ENCODE data around the gene CMYA5.

The CMYA5 gene

DNA sequence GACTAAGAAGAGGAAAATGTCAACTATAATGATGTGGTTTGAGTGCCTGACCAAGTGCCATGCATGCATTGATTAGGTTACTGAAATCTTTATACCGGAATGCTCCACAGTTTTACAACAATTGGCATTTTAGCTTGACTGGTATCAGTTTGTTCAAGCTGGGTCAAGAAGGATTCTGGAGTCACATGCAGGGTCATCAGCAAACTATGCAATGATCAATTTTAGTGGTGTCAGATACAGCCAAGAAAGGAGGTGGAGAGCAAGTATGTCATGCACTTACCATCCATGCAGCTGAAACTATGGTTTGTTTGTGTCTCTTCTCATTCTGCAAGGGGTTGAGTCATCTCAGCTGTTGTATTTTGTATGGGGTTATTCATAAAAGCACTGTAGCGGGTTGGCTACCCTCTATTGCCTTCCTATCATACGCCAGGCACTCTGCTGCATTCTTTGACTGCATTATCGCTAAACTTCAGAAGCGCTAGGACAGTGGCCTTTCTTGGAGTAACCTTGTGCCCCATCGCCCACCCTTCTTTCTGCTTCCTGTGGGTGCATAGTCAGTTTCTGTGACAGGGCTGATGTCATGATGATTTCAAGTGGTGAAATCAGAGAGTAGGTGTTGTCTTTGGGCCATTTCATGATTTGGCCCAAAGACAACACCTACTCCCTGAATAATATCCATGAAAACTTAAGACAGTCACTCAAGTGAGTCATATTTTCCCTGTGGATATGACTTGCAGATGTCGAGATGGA is 156.0 kb downstream of the CMYA5 start:
- peaks cover 16% of the 10 kb centered on the region for H3K27me3 ChIP-seq (ENCODE audit: insufficient read depth, low read length)
- H3K4me3 ChIP-seq (ENCODE audit: low read depth, low read length): peak overlapping the region; percentile 62

DNA sequence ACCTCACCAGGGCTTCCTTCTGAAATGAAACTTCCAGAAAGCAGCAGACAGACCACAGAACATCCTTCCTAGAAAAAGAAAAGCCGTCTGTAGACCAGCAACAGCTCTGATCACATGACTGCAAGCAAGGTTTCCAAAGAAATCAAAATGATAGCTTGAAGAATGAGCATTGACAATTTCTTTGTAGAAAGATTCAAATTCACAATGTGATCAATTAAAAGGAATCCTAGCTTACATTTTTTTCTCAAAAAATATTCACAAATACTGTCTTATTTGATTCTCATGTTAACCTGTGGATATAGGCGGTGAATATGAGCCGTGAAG is 156.5 kb downstream of the CMYA5 start:
- Histone ChIP-seq H3K4me3 (ENCODE audit: low read depth, low read length) (0 out of 2 replicates have a peak overlapping the region, but pooled peaks have one; percentile 62), H3K36me3 (ENCODE audit: insufficient read depth, low read length) (no peaks in the 10 kb centered on the region), H3K27me3 (ENCODE audit: insufficient read depth, low read length) (peaks cover 16% of the 10 kb centered on the region; the same call in 1 of the 2 replicates), H3K27ac (ENCODE audit: low read depth, low read length) (peak overlapping the region; percentile 71), H3K4me1 (ENCODE audit: control insufficient read depth, insufficient read depth, low read length, unreplicated experiment) (peaks cover 15% of the 10 kb centered on the region), H2AFZ (ENCODE audit: low read length, unreplicated experiment) (peak overlapping the region; percentile 21), H3K79me2 (ENCODE audit: control insufficient read depth, insufficient read depth, low read length, unreplicated experiment) (no peaks in the 10 kb centered on the region)

More for the DNA sequence above, 156.0 kb downstream of the CMYA5 start:
- H2AFZ ChIP-seq (ENCODE audit: low read length, unreplicated experiment): peak overlapping the region; percentile 21
- no peaks in the 10 kb centered on the region for H3K36me3 ChIP-seq (ENCODE audit: insufficient read depth, low read length)
- peak overlapping the region; percentile 71 for H3K27ac ChIP-seq (ENCODE audit: low read depth, low read length)
- H3K79me2 ChIP-seq (ENCODE audit: control insufficient read depth, insufficient read depth, low read length, unreplicated experiment): no peaks in the 10 kb centered on the region
- H3K4me1 ChIP-seq (ENCODE audit: control insufficient read depth, insufficient read depth, low read length, unreplicated experiment): peaks cover 15% of the 10 kb centered on the region

DNA sequence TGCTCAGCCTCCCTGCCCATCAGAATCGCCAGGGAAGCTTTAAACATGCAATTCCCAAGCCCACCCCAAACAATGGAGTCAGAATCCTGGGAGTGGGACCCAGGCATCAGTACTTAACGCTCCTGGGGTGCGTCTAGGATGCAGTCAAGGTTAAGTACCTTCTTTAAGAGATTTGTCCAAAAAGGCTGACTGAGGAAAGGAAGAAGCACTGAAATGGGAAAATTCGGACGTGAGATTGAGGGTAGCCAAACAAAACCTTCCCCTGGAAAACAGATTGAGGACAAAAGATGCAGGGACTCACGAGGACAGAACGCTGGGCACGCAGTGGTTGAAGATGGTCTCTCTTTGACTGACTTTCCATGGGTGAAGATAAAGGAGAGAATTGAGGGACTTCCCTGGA is 157.9 kb downstream of the CMYA5 start:
- no peaks in the 10 kb centered on the region for H3K79me2 ChIP-seq (ENCODE audit: control insufficient read depth, insufficient read depth, low read length, unreplicated experiment)
- H3K27ac ChIP-seq (ENCODE audit: low read depth, low read length): no peak overlapping the region
- no peaks in the 10 kb centered on the region for H3K36me3 ChIP-seq (ENCODE audit: insufficient read depth, low read length)
- no peak overlapping the region for H3K4me3 ChIP-seq (ENCODE audit: low read depth, low read length)
- H3K4me1 ChIP-seq (ENCODE audit: control insufficient read depth, insufficient read depth, low read length, unreplicated experiment): peaks cover 15% of the 10 kb centered on the region
- H2AFZ ChIP-seq (ENCODE audit: low read length, unreplicated experiment): no peak overlapping the region
- H3K27me3 ChIP-seq (ENCODE audit: insufficient read depth, low read length): peaks cover 26% of the 10 kb centered on the region; the same call in 1 of the 2 replicates

DNA sequence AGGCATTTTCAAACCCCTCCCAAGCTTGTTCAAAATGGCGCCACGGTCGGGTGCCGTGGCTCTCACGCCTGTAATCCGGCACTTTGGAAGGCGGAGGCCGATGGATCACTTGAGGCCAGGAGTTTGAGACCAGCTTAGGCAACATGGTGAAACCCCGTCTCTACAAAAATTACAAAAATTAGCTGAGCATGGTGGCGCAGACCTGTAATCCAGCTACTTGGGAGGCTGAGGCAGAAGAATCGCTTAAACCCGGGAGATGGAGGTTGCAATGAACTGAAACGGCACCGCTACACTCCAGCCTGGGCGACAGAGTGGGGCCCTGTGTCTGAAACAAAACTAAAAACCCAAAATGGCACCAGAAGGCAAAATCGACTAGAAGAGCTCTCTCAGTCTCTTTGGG is 159.4 kb downstream of the CMYA5 start:
- no peaks in the 10 kb centered on the region for H3K79me2 ChIP-seq (ENCODE audit: control insufficient read depth, insufficient read depth, low read length, unreplicated experiment)
- H3K27me3 ChIP-seq (ENCODE audit: insufficient read depth, low read length): peaks cover 29% of the 10 kb centered on the region; the same call in 1 of the 2 replicates
- H3K4me3 ChIP-seq (ENCODE audit: low read depth, low read length): no peak overlapping the region
- peaks cover 15% of the 10 kb centered on the region for H3K4me1 ChIP-seq (ENCODE audit: control insufficient read depth, insufficient read depth, low read length, unreplicated experiment)
- H3K27ac ChIP-seq (ENCODE audit: low read depth, low read length): no peak overlapping the region
- H2AFZ ChIP-seq (ENCODE audit: low read length, unreplicated experiment): no peak overlapping the region
- H3K36me3 ChIP-seq (ENCODE audit: insufficient read depth, low read length): no peaks in the 10 kb centered on the region
